HG03354 (cell line): ENCODE results near the gene TGFB2.

Experiments used
- ATAC-seq: cut with Tn5 transposase; IDR thresholded peaks from one replicate; pipeline ENCODE4 v1.9.1; 2021; ENCODE audit warnings: mild to moderate bottlenecking; ENCODE audit not compliant: unreplicated experiment, poor library complexity, severe bottlenecking

The TGFB2 gene

DNA sequence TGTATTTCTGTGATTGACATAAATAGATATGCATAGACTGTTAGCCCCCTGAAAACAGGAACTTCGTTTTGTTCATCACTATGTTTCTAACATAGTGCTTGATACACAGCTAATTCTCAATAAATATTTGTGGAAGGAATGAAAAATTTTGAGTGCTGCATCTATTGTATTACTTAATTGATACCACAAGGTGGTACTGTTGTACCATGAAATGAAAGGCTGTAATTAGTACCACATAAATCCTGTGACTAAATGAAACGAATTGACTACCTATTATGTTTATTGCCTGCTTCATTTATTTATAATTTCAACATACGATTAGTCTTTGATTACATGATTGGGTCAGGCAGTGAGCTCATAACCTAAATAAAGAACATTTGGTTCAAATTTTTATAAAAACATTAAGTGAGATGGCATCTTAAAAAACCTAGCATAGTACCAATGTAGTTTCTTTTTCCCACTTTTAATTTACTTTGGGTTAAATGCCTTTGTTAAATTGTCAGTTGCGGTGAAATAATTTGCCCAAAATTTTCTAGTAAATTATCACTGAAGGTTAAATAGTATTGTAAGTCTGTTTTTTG, 15.0 kb upstream of the TGFB2 start:
- ATAC-seq: peak; percentile 84

DNA sequence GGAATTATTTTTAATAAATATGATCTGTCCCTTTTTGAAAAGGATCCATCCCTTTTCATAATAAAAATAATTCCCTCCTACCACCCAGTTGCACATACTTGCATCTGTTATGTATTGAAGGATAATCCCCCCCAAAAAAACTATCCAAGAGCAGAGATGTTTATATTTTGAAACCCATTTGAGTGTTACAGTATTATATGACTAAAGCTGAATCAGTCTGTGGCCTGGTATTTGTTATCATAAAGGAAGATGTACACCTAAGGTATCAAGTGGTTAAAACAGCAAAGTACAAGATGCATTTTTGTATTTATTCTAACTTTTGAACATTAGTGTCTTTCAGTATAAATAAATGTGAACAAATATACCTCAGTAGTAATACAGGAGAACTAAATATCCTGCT, 12.7 kb upstream of the TGFB2 start:
- ATAC-seq: no peak

DNA sequence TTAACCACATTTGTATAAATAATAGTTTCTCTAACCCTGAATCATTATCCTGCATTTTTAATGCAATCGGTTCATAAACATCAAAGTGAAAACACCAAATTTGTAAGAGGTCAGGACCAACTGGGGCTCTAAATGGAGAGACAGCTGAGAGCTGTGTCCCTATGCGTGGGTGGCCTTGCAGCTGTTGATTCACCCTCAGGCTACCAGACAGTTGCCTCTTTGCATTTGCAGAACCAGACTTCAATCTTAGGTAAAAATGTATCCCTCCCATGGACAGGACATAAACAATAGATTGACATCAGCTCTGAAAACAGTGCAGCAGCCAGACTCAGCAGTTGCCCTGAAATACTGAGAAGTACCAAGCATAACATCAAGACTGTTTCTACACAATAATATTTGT, 8.8 kb upstream of the TGFB2 start:
- ATAC-seq: no peak

DNA sequence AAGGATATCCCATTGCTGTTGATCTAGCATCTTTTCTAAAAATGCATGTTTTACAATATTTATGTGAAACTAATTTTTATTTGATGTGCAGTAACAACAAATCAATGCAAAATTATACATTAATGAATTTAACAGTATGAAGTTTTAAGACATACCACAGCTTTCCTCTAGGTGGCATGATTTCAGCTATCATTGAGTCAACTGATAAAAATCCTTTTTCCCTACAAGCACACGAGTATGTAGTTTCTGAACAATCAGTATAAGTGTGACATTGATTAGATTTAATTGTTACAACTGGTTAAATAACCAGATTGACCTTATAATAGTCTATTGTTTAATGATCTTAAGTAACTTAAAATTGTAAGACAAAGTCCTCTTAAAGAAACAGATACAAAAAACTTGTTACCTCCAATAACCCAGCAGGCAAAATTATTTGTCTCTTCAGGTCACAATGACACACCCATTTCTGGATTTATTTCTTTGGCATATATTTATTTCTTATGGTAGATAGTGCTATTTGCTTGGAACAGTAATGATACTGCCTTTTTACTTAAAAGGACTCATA, 5.8 kb upstream of the TGFB2 start:
- ATAC-seq: peak; percentile 80

DNA sequence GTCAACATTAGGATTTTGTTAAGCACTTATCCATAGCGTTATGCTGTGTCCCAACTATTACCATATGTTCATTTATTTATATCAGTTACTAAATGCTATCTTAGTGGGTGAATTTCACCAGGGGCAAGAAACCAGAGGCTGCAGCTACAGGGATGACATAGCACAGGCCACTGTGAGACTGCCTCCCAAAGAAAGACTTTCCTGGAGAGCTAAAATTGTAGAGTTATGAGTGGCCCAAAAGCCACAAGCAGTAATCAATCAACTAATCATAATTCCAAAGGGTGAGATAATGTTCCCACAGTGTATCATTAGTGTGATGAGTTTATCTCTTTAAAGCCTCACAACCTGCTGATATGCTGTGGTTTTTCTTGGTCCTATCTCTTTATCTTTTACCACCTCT, 3.8 kb upstream of the TGFB2 start:
- no peak for ATAC-seq

DNA sequence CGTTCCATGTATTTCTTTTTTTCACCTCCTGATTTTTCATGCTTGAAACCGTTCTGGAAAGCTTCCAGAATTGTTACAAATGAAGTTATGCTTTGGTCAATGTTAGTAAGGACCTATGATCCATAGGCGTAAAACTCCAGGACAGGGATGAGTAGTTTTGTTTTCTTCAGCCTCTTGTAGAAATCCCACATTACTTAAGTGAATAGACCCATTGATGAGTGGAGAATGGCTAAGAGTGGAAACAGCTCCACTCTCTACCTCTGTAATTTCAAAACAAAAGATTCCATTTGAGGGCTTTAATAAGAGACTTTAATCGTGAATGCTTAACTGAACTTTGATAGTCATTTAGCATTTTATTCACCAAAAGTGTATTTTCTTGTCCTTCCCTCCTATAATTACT, 3.0 kb upstream of the TGFB2 start:
- ATAC-seq: no peak

DNA sequence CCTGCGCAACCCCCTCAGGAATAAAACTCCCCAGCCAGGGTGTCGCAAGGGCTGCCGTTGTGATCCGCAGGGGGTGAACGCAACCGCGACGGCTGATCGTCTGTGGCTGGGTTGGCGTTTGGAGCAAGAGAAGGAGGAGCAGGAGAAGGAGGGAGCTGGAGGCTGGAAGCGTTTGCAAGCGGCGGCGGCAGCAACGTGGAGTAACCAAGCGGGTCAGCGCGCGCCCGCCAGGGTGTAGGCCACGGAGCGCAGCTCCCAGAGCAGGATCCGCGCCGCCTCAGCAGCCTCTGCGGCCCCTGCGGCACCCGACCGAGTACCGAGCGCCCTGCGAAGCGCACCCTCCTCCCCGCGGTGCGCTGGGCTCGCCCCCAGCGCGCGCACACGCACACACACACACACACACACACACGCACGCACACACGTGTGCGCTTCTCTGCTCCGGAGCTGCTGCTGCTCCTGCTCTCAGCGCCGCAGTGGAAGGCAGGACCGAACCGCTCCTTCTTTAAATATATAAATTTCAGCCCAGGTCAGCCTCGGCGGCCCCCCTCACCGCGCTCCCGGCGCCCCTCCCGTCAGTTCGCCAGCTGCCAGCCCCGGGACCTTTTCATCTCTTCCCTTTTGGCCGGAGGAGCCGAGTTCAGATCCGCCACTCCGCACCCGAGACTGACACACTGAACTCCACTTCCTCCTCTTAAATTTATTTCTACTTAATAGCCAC, 696 bp downstream of the TGFB2 start:
- ATAC-seq: peak; percentile 70

DNA sequence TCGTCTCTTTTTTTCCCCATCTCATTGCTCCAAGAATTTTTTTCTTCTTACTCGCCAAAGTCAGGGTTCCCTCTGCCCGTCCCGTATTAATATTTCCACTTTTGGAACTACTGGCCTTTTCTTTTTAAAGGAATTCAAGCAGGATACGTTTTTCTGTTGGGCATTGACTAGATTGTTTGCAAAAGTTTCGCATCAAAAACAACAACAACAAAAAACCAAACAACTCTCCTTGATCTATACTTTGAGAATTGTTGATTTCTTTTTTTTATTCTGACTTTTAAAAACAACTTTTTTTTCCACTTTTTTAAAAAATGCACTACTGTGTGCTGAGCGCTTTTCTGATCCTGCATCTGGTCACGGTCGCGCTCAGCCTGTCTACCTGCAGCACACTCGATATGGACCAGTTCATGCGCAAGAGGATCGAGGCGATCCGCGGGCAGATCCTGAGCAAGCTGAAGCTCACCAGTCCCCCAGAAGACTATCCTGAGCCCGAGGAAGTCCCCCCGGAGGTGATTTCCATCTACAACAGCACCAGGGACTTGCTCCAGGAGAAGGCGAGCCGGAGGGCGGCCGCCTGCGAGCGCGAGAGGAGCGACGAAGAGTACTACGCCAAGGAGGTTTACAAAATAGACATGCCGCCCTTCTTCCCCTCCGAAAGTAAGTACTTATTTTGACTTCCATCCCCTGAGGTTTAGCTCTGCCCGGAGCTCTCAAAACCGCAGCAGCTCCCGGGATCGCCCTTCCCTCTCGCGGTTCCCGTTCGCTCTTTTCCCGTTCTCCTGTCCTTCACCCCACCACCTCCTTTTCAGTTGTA, 1.5 kb downstream of the TGFB2 start:
- ATAC-seq: no peak

DNA sequence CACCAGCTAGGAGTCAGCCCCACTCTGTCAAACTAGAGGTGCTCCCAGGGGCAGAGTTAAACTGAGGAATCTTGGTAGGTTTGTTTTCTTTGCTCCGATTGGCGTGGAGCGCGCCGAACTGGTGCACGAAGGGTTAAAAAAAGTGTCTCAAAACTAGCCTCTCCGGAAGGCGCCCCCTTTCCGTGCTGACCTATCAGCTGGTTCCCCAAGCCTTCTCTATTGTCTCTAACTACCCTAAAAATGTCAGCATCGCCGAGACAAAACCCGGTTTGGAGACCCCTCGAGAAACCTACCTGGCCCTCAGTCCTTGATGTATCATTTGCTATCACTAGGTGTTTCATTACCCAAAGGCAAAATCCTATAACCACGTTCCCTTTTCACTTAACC, 2.2 kb downstream of the TGFB2 start:
- no peak for ATAC-seq

DNA sequence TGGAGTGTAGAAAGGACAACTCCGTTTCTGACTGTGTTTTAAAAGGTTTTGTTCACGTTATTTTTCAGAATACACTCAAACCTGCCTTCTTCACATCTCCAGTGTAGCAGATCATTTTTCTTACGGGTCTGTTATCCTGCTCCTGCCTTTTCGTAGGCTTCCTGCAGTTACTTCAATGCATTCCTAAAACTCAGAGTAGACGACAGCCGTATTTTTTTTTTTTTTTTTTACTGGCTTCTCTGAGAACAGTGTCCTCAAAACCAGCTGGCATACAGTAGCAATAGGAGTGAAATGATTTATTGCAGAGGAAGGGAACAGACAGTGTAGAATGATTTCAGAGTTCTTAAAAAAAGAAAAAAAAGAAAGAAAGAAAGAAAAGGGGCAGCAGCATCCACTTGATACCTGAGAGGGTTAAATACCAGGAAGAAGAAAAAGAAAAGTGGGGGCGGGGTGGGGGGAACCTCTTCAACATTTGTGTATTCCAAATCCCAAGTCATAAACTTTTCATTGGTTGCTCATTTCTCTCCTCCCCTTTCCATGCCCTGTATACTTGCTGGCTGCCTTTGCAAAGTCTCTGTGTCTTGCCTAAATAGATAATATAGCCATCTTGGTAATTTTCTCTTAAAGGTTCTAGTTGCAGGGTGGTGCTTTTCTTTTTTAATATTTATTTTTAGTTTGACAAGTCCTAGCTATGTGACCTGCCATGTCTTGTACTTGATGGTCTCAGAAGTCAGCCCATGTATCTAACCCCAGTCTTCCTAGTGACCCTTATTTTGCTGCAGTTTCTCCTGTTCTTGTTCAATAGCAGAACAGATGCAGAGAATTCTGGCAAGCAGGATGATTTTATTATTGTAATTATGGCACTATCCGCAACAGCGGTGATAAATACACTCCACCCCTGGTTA, 2.8 kb downstream of the TGFB2 start:
- ATAC-seq: no peak

DNA sequence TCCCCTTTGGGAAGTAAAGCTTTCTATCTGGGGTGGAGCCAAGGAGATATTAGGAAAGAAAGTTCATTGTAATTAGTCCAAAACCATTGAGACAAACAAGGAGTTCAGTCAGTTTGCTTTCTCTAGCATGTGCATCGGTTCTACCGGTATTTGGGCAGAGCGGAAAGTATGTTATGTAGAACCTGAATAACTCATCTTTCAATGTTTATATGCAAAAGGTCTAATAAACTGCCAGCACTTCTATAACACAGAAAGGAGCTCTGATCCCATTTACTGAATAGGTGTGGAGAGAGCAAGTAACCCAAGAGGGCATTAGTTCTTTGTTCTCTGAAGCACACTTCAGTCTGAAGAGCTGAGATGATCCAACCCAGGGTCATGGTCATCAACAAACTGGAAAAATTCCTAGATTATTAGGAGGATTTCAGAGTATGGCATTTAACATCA, 3.5 kb downstream of the TGFB2 start:
- ATAC-seq: no peak

DNA sequence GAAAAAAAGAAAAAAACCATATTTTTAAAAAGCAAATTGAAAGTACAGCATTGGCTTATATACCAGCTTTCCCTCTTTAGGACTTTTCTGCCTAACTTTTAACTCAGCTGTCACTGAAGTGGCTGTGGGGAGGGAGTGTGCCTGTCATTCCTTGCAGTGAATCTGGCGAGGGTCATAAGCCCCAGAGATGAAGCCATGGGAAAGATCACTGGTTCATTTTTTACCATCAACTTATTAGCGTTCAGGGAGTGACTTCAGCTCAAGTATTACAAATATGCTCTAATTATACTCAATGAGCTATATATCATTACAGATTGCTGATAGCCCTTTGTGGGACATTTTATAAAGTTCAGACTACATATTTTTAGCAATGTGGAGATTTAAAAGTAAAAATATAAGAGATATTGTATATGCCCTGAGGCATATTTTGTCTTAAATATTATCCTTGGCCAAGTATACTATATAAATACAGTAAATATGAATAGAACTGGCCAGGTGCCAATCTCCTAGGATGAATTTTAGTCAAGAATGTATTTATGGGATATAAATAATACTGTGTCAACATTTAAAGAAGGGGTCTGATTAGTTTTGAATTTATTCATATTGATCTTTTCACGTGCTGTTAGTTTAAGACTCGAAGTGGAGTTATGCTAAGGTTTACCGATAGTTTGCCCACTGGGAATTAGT, 4.4 kb downstream of the TGFB2 start:
- ATAC-seq: no peak

DNA sequence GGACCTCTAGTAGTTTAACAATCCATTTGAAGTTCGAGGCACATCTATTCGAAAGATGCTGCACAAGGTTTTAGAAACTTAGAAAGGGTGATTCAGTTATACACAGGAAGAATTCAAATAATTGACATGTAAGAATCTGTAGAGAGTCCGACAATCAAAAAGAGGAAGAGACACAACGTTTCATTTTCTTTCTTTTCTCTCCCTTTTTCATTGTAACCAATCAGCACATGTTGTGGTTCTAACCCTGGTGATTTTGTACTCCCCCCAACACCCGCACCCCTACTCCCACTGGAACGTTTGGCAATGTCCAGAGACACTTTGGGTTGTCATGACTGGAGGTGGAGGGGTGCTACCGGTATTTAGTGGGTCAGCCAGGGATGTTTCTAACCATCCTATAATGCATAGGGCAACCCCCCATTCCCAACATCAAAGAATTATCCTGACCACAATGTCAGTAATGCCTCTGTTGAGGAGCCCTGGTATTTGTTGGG, 4.9 kb downstream of the TGFB2 start:
- ATAC-seq: no peak

DNA sequence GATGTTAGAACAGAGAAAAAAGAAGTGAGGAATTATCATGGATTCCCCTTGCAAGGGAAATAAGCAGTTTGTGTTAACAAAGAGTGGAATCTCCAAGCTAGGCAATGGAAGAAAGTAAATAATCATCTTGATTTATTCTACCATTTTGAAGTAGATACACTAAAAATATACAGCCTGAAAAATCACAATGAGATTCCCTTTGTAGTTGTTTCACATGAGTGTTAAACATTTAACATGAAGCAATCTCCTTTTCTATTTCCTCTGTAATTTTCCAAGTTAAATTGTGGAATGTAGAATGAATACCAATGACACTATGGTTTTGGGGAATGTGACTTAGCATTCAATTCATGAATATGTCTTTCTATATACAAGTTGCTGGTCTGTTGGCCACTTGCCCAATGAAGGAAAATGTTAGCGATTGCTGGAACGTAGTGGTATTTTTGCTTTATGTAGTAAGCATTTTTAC, 5.7 kb downstream of the TGFB2 start:
- no peak for ATAC-seq

DNA sequence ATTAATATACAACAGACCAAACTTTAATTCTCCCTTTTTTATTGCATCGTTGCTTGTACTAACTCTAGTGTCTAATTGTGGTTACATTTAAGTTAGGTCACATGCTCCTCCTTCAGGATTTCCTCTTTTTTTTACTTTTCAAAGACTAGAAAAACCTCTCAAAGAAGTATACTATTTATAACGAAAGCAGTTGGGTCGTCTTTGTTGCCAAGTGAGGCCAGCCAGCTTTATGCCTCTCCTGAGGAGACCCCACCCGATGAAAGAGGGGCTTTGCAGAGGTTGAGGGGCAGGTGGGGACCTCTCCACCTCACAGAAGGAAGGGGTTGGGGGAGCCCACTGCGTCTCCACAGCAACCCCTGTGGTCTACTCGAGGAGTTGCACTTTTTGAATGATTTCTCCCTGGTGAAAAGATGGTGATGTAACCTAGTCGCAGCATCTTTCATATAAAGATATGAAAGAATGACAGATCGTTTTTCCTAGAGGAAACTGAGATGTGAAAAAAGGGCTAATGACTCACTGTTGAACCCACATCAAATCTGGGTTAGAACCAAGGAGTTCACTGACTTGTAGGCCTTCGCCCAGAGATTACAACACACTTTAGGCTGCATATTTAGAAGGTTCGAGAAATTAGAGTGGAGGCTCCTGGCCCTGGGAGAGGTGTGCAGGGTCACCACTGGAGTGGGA, 6.4 kb downstream of the TGFB2 start:
- peak; percentile 82 for ATAC-seq

DNA sequence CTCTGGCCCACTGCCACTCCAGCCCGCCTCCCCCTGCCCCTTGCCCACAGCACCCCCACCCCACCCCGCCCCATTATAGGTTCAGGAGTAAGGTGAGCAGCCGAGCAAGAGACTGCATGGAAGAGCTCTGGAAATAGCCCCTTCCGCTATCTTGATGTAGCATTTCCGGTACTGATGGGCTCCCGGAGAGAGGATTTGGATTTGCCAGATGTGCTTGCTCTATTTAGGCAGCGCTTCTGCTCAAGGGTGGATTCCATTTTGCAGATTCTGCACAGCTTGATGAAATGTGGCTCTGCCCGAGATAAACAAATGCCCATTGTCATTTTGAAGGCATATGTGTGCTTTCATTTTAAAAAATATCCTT, 6.9 kb downstream of the TGFB2 start:
- no peak for ATAC-seq

DNA sequence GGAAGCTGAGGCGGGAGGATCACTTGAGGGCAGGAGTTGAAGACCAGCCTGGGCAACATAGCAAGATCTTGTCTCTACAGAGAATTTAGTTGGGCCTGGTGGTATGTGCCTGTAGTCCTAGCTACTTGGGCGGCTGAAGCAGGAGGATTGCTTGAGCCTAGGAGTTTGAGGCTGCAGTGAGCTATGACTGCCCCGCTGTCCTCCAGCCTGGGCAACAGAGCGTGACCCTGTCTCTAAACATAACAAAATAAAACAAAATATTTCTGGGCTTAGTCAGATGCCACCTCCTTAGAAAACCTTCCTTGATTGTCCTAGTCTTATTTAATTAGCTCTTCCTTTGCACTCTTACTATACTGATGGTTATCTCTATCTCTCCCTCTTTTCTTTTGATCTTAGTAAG, 8.5 kb downstream of the TGFB2 start:
- ATAC-seq: no peak

DNA sequence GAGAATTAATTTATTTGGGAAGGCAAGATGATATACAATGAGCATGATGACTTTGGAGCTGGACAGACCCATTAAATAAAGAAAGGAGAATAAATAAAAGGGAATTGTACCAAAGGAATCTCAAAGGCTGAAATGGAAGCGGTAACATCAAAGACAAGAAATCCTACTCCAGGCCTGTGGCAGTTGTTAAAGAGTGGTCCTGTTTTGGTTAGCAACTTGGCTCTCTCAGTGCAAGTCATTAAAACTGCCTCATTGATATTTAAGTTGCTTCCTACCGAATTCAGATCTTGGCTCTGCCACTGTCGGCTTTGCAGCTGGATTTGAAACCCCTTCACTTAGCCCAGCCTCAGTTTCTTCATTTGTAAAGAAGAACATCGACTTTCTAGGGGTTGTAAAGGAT, 10.1 kb downstream of the TGFB2 start:
- no peak for ATAC-seq
